ENCODE measurements around the gene PDIA5. TPM values are rescaled to one million over a fixed set of nuclear protein-coding genes. Genes with fewer than 3 reads are reported as not detected.

PDIA5 gene
- polyA plus RNA-seq, 1 donor (not counting 4 experiments of a cell fraction or from before 2014, with no cell fraction given) = 29.8 TPM

DNA sequence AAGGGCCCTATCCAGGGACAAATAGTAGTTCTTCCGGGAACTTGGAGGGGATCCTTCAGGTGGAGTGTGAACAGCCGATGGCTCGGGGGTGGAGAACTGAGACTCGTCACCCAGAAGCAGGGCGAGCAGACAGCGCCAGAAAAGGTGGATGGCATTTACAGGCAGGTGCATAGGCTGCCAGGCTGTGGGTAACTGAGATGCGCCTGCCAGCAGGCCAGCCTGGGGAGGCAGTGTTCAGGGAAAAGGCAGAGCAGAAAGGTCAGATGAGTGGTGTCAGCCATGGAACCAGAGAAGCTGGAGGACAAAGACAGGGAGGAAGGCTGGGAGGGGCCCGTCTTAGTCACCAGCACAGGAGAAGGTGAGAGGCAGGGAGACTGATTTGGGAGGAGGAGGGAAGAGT lies 81.9 kb downstream of the PDIA5 start:
- Histone ChIP-seq H4K20me1 (ENCODE audit: control insufficient read depth, extremely low read depth, insufficient read depth, low read length) (no peaks in the 10 kb centered on the region), H3K27ac (ENCODE audit: control insufficient read depth, insufficient read depth, low read length) (no peak overlapping the region), H3K9me3 (ENCODE audit: control insufficient read depth, low read depth, low read length) (no peaks in the 10 kb centered on the region), H3K27me3 (ENCODE audit: control insufficient read depth, extremely low read depth, insufficient read depth, low read length) (no peaks in the 10 kb centered on the region), H2AFZ (ENCODE audit: control insufficient read depth, low read length) (no peak overlapping the region), H3K9me1 (ENCODE audit: control insufficient read depth, extremely low read depth, insufficient read depth, low read length) (no peaks in the 10 kb centered on the region), H3K36me3 (ENCODE audit: control insufficient read depth in 2 of 2, extremely low read depth in 1 of 2, insufficient read depth in 2 of 2, low read length in 2 of 2) (peaks cover 47 to 61% of the 10 kb centered on the region in 2 experiments), H3K4me2 (ENCODE audit: control insufficient read depth, extremely low read depth, insufficient read depth, low read depth, low read length) (no peak overlapping the region), H3K9ac (ENCODE audit: control insufficient read depth, extremely low read depth, insufficient read depth, low read length) (no peak overlapping the region), H3K4me3 (ENCODE audit: control insufficient read depth in 2 of 3, extremely low read depth in 1 of 3, insufficient read depth in 2 of 3, low read depth in 1 of 3, low read length in 3 of 3) (no peak overlapping the region), H3K4me1 (ENCODE audit: control insufficient read depth, extremely low read depth, insufficient read depth, low read length) (no peaks in the 10 kb centered on the region), H3K79me2 (ENCODE audit: control insufficient read depth, insufficient read depth, low read length) (no peaks in the 10 kb centered on the region)
- dilution Hi-C loops (cut with MboI; ENCODE audit: extremely low pct_ligation_motif_present, low sequenced_read_pairs) = no loop called here
- FAIRE-seq = no peak
- DNase-seq (ENCODE audit: low read depth, low spot score) = no peak
- TF ChIP-seq, protein P1, sequence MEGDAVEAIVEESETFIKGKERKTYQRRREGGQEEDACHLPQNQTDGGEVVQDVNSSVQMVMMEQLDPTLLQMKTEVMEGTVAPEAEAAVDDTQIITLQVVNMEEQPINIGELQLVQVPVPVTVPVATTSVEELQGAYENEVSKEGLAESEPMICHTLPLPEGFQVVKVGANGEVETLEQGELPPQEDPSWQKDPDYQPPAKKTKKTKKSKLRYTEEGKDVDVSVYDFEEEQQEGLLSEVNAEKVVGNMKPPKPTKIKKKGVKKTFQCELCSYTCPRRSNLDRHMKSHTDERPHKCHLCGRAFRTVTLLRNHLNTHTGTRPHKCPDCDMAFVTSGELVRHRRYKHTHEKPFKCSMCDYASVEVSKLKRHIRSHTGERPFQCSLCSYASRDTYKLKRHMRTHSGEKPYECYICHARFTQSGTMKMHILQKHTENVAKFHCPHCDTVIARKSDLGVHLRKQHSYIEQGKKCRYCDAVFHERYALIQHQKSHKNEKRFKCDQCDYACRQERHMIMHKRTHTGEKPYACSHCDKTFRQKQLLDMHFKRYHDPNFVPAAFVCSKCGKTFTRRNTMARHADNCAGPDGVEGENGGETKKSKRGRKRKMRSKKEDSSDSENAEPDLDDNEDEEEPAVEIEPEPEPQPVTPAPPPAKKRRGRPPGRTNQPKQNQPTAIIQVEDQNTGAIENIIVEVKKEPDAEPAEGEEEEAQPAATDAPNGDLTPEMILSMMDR (optimal IDR thresholded peaks at IDR 0.05 in 1 of 3, IDR thresholded peaks at IDR 0.05 in 1 of 3, conservative IDR thresholded peaks at IDR 0.05 in 1 of 3; ENCODE audit: extremely low read depth in 1 of 3, insufficient read depth in 2 of 3, low read length in 3 of 3) = no peak
- TF ChIP-seq EZH2 (IDR thresholded peaks at IDR 0.05; ENCODE audit: low read length) = no peak

DNA sequence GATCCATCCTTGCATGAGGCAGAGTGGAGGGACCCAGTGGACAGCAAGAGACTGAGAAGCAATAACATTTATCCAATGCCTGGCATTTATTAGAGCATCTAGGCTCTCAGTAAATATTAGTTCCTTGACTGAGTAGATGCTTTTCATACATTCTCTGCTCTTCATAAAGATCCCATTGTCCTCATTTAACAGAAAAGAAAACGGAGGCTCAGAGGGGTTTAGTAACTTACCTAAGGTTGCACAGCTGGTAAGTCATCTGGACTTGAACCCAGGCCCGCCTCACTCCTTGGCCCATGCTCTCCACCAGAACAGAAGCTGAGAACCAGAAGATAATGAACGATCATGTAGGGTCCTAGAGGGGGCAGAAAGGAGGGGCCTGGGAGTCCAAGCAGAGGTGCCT lies 82.7 kb downstream of the PDIA5 start:
- H3K4me3 ChIP-seq (ENCODE audit: control insufficient read depth in 2 of 3, extremely low read depth in 1 of 3, insufficient read depth in 2 of 3, low read depth in 1 of 3, low read length in 3 of 3) = no peak overlapping the region
- H3K36me3 ChIP-seq (ENCODE audit: control insufficient read depth in 2 of 2, extremely low read depth in 1 of 2, insufficient read depth in 2 of 2, low read length in 2 of 2) = peaks cover 49 to 63% of the 10 kb centered on the region in 2 experiments
- H3K27me3 ChIP-seq (ENCODE audit: control insufficient read depth, extremely low read depth, insufficient read depth, low read length) = no peaks in the 10 kb centered on the region
- no peak for DNase-seq (ENCODE audit: low read depth, low spot score)
- no peaks in the 10 kb centered on the region for H4K20me1 ChIP-seq (ENCODE audit: control insufficient read depth, extremely low read depth, insufficient read depth, low read length)
- H2AFZ ChIP-seq (ENCODE audit: control insufficient read depth, low read length) = no peak overlapping the region
- no peaks in the 10 kb centered on the region for H3K9me3 ChIP-seq (ENCODE audit: control insufficient read depth, low read depth, low read length)
- no peak overlapping the region for H3K9ac ChIP-seq (ENCODE audit: control insufficient read depth, extremely low read depth, insufficient read depth, low read length)
- dilution Hi-C loops (cut with MboI; ENCODE audit: extremely low pct_ligation_motif_present, low sequenced_read_pairs) = no loop called here
- no peaks in the 10 kb centered on the region for H3K4me1 ChIP-seq (ENCODE audit: control insufficient read depth, extremely low read depth, insufficient read depth, low read length)
- no peak for FAIRE-seq
- H3K79me2 ChIP-seq (ENCODE audit: control insufficient read depth, insufficient read depth, low read length) = no peaks in the 10 kb centered on the region
- TF ChIP-seq, protein P1 (optimal IDR thresholded peaks at IDR 0.05 in 1 of 3, IDR thresholded peaks at IDR 0.05 in 1 of 3, conservative IDR thresholded peaks at IDR 0.05 in 1 of 3; ENCODE audit: extremely low read depth in 1 of 3, insufficient read depth in 2 of 3, low read length in 3 of 3) = no peak
- no peak for TF ChIP-seq EZH2 (IDR thresholded peaks at IDR 0.05; ENCODE audit: low read length)
- H3K27ac ChIP-seq (ENCODE audit: control insufficient read depth, insufficient read depth, low read length) = no peak overlapping the region
- H3K4me2 ChIP-seq (ENCODE audit: control insufficient read depth, extremely low read depth, insufficient read depth, low read depth, low read length) = no peak overlapping the region
- H3K9me1 ChIP-seq (ENCODE audit: control insufficient read depth, extremely low read depth, insufficient read depth, low read length) = no peaks in the 10 kb centered on the region

Measured in keratinocyte (primary cell).